GM19324 (cell line): ENCODE results near the gene SSPN.
A peak's percentile ranks its signal among the peaks of the same experiment; 100 is the strongest.

ENCODE experiments used
- ATAC-seq: cut with Tn5 transposase; IDR thresholded peaks from one replicate; pipeline ENCODE4 v1.9.1; 2021; ENCODE audit warnings: mild to moderate bottlenecking, moderate library complexity; ENCODE audit not compliant: unreplicated experiment, low FRiP score

SSPN gene

DNA sequence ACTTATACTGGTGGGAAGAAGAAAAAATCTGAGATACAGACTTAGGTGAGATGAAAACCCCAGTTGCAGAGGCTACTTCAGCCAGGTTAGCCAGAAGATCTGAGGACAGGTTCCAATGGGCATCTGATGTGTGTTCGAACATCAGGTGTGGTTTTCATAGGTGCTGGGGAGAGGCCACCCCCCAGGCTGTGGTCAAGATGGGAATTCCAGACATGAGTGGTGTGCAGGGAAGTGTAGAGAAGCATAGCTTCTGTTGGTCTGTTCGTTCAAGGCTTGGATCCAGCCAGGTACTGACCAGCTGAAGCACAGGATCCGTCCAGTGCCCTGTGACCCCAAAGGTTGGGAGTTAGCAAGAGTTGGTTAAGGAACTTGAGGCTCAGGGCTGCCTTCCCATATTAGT lies 85.5 kb downstream of the SSPN start:
- ATAC-seq: no peak

DNA sequence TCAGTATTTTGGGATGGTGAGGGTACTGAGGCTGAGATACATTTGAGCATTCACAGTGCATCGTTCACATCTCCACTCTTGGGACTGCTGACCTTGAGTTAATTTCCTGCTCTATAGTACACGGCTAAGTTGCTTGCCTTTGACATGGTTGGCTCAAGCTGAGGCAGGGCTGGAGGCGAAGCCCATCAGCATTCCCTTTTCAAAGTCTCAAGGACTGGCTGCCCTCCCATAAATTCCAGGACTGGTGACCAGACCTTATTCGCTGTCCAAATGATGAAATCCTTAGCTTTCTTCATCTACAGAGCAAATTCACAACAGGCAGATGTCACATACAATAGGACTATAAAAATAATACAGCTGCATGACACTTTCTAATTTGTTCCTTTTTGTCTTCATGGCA lies 85.9 kb downstream of the SSPN start:
- ATAC-seq: no peak

DNA sequence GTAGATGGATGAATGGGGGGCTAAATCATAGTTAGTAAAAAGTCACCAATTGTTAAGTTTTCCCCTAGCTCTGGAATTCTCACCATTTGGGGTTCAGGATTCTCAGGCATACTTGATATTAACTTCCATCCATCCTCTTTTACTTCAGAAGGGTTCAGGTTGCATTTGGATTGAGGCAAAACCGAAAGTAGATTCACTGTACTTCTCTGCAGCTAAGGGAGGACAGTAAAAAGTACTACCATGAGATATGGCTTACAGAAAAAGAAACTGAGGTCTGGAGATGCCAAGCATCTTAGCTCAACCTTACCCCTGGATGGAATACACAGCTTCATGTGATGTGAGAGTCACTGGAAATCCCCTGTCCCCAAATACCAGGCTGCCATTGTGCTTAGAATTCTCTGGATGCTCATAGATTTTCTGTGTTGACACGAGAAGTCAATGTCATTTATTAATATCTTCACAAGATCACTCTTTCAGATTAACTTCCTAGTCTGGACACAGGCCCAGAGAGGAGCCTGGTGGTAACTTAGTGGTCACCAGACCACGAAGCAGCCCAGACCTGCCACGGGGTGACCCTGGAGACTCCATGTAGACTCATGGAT lies 87.1 kb downstream of the SSPN start:
- no peak for ATAC-seq

DNA sequence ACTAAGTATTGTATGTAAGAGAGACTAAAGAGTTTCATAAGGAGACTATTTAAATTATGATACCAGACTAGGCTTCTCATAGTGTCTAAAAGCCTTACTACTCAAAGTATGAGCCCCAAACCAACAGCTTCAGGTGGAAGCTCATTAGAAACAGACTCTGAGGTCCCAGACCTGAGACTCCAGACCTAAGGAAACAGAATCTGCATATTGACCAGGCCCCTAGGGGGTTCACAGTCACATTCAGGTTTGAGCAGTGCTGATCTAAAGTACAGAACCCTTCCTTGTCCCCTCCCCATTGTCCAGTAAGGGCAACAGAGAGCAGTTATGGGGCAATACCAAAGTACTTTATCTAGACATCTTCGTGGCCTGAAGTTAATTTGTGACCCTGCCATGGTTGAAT lies 87.7 kb downstream of the SSPN start:
- no peak for ATAC-seq

DNA sequence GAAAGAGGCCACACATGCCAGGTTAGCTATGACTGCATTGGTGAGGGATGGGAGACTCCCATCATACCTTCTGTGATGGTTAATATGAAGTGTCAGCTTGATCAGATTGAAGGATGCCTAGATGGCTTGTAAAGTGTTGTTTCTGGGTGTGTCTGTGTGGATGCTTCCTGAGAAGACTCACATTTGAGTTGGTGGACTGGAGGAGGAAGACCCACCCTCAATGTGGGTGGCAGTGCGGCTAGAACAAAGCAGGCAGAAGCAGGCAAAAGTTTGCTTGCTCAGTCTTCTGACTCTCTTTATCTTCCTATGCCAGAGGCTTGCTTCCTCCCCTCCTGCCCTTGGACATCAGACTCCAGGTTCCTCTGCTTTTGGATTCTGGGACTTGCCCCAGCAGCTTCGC lies 88.2 kb downstream of the SSPN start:
- no peak for ATAC-seq

GRCh38 chr12:26285401-26285800 lies 90.0 kb downstream of the SSPN start:
- no peak for ATAC-seq

DNA sequence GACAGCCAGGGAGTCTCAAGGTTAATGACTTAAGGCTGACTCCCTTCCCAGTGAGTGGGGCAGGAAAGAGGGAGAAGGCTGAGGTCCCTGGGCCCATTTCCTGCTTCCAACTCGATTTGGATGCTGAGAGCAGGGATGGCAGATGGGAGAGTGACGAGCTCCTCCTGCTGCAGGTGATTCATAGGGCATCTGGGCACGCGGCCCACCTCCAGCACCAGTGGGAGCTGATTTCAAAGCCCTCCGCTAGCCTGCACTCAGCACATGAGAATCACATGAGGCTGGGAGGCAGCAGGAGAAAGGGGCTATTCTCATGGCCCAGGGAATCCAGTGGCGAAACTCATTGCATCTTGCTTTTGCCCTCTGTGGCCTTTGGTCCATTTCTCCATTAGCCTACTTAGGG lies 90.8 kb downstream of the SSPN start:
- no peak for ATAC-seq

- no peak for ATAC-seq
Measured at GRCh38 chr12:26287671-26288381, 92.5 kb downstream of the SSPN start.

- no peak for ATAC-seq
Measured at GRCh38 chr12:26290565-26290964, 95.2 kb downstream of the SSPN start.

DNA sequence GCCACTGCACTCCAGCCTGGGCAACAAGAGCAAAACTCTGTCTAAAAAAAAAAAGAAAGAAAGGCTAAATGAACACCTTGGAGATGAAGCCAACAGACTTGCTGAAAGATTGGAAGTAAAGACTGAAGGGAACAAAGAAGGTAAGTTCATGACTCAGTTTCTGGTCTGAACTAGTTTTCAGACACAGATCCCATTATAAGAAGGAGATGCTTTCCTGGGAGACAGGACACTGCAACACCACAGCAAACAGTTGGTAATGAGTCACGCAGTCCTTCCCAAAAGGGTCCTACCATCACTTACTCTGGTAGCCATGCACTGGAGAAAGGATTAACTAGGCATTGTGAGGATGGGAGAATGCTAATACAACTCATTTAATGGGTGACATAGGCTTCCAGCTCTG lies 97.2 kb downstream of the SSPN start:
- ATAC-seq: no peak

DNA sequence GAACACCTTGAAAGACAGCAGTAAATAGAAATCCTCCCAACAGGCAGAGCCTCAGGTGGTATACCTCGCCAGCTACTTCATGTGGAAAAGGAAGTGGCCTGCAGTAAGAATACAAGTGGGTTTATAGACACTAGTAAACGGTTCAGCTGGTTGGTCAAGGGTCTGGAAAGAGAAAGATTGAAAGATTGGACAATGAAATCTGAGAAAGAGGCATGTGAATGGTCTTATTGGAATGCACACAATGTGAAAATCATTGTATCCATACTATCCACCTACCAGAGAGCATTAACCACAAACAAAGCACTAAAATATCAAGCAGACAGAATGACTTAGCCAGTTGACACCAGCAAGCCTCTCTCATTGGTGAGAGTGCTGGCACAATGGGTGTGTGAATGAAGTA lies 98.2 kb downstream of the SSPN start:
- ATAC-seq: no peak

- no peak for ATAC-seq
Measured at GRCh38 chr12:26295001-26295400, 99.6 kb downstream of the SSPN start.

- ATAC-seq: no peak
Measured at GRCh38 chr12:26297396-26298070, 102.2 kb downstream of the SSPN start.

- peak; percentile 94 for ATAC-seq
Measured at GRCh38 chr12:26298785-26299621, 103.6 kb downstream of the SSPN start.

- no peak for ATAC-seq
Measured at GRCh38 chr12:26299751-26300150, 104.4 kb downstream of the SSPN start.
